Motor neuron (in vitro differentiated cells): ENCODE results near the gene TMEM37. TPM values are rescaled to one million over a fixed set of nuclear protein-coding genes. Genes with fewer than 3 reads are reported as not detected.

Source experiments
- total RNA-seq, 8 experiments: library from RNA; unstranded; fragments of 300-600 nt; gene quantifications; 2 replicates each; pipeline versions ENCODE4 v1.2.3 to v1.2.4, GENCODE V29; 2022

The TMEM37 gene
- total RNA-seq, 8 experiments from 2014 or later, result 0.11 to 10.5 (median 0.36) TPM

Other genes starting within 250 kb of the TMEM37 start
- 10 to 100 TPM in 3 of 8 experiments, 1 to 10 TPM in 5; 2.2 to 60.5 (median 3.2) TPM for gene STEAP3, start 208.0 kb upstream of the TMEM37 start, total RNA-seq
- 10 to 100 TPM in 7 of 8 experiments, 1 to 10 TPM in 1; 9.5 to 25.1 (median 13.3) TPM for gene C2orf76, start 65.0 kb upstream of the TMEM37 start, total RNA-seq
- gene DBI, start 64.9 kb upstream of the TMEM37 start, total RNA-seq, result 100 to 1,000 TPM in 5 of 8 experiments, 10 to 100 TPM in 3; 50.3 to 336 (median 137) TPM
- gene SCTR, start 92.6 kb downstream of the TMEM37 start, total RNA-seq, result under 1 TPM in 4 of 8 experiments, not detected in 4; 0.05 to 0.84 (median 0.35) TPM
- 10 to 100 TPM in 1 of 8 experiments, 1 to 10 TPM in 5, under 1 TPM in 1, not detected in 1; 0.52 to 18.7 (median 6.0) TPM for gene CFAP221, start 112.6 kb downstream of the TMEM37 start, total RNA-seq
- gene TMEM177, start 247.3 kb downstream of the TMEM37 start, total RNA-seq, result 10 to 100 TPM; 10.1 to 20.0 (median 13.5) TPM